Measurements from ENCODE around the gene GTPBP4.
"Not testable (repeated sequence)": the region's sequence is repeated elsewhere in the genome, so short reads cannot be mapped to it uniquely, and the experiment has no call there.

The GTPBP4 gene

GRCh38 chr10:1029838-1030237 is 41.6 kb downstream of the GTPBP4 start:
- no peak for DNase-seq

GRCh38 chr10:1033601-1034000 is 45.4 kb downstream of the GTPBP4 start:
- DNase-seq: no peak

GRCh38 chr10:1034758-1035157 is 46.5 kb downstream of the GTPBP4 start:
- DNase-seq: no peak

- no peak for DNase-seq
Measured at GRCh38 chr10:1035201-1035600, 47.0 kb downstream of the GTPBP4 start.

- no peak for DNase-seq
Measured at GRCh38 chr10:1036341-1036791, 48.1 kb downstream of the GTPBP4 start.

GRCh38 chr10:1037098-1037497 is 48.9 kb downstream of the GTPBP4 start:
- DNase-seq: no peak

- not testable (repeated sequence) for DNase-seq
Measured at GRCh38 chr10:1038769-1039168, 50.5 kb downstream of the GTPBP4 start.

GRCh38 chr10:1040133-1040532 is 51.9 kb downstream of the GTPBP4 start:
- DNase-seq: no peak

GRCh38 chr10:1041514-1041913 is 53.3 kb downstream of the GTPBP4 start:
- no peak for DNase-seq

GRCh38 chr10:1043532-1043995 is 55.3 kb downstream of the GTPBP4 start:
- peak; percentile 56 to 59 for DNase-seq

- DNase-seq: no peak
Measured at GRCh38 chr10:1044146-1044545, 55.9 kb downstream of the GTPBP4 start.

- no peak for DNase-seq
Measured at GRCh38 chr10:1044964-1045363, 56.7 kb downstream of the GTPBP4 start.

- no peak for DNase-seq
Measured at GRCh38 chr10:1045415-1045814, 57.2 kb downstream of the GTPBP4 start.

- DNase-seq: peak; percentile 4 to 7
Measured at GRCh38 chr10:1047937-1048336, 59.7 kb downstream of the GTPBP4 start.

GRCh38 chr10:1048349-1048731 is 60.1 kb downstream of the GTPBP4 start:
- peak; percentile 5 to 68 for DNase-seq

- peak; percentile 99 to 100 for DNase-seq
Measured at GRCh38 chr10:1048732-1049424, 60.6 kb downstream of the GTPBP4 start, which contains the start of gene IDI1. Gene IDI1 (minus strand): TSS chr10:1049119. CDS start chr10:1049003, 116 bp downstream.

- DNase-seq: no peak
Measured at GRCh38 chr10:1049425-1049958, 61.3 kb downstream of the GTPBP4 start.

GRCh38 chr10:1050145-1050544 is 61.9 kb downstream of the GTPBP4 start:
- DNase-seq: no peak

- DNase-seq: peak; percentile 51 to 71
Measured at GRCh38 chr10:1050554-1050953, 62.3 kb downstream of the GTPBP4 start.

GRCh38 chr10:1054684-1055083 is 66.5 kb downstream of the GTPBP4 start:
- no peak for DNase-seq

GRCh38 chr10:1056326-1057105 is 68.3 kb downstream of the GTPBP4 start, which contains the start of gene WDR37:
Gene WDR37 (plus strand): TSS chr10:1056385. CDS start chr10:1072156, 15,771 bp downstream.
- peak; percentile 76 to 84 for DNase-seq

GRCh38 chr10:1057106-1057657 is 68.9 kb downstream of the GTPBP4 start:
- DNase-seq: peak; percentile 73 to 76

GRCh38 chr10:1058017-1058416 is 69.8 kb downstream of the GTPBP4 start:
- DNase-seq: no peak

Measured in inflammatory macrophage (primary cell).